SK-N-MC (cell line): ENCODE results near the gene PTPRN2.

ENCODE experiments used
- EZH2 ChIP-seq: fragments of 200-600 bp; sonication (generic); IDR thresholded peaks from one replicate; pipeline ENCODE4 v1.6.1; 2017; ENCODE audit warnings: antibody characterized with exemption
- POLR2AphosphoS5 ChIP-seq: IDR thresholded peaks from 2 replicates; pipeline ENCODE4 v1.6.1; 2012; ENCODE audit warnings: mild to moderate bottlenecking, low read depth, low read length, borderline replicate concordance

GRCh38 chr7:158238616-158239289, 348.9 kb downstream of the PTPRN2 start:
- TF ChIP-seq EZH2 (no peak), POLR2AphosphoS5 (no peak)
